HCT116 (cell line): ENCODE data around the gene RXRA. TPM values are rescaled to one million over a fixed set of nuclear protein-coding genes. Genes with fewer than 3 reads are reported as not detected.

Experiments used
- ATAC-seq: fragments of 200-7000 bp; cut with Tn5 transposase; 2 replicates; pipeline ENCODE4 v1.9.1; 2020; ENCODE audit warnings: mild to moderate bottlenecking, moderate library complexity
- BruUV-seq: library from RNA; stranded (reverse); fragments of 400-500 nt; replicated peaks from 2 replicates; lab custom pipeline; 2021; lab: Mats Ljungman, UMichigan
- CTCF ChIA-PET: fragments of 300-600 bp; sonication (Branson Sonifier 250); formaldehyde crosslinking; loops from one replicate; lab custom pipeline; 2021; ENCODE audit warnings: antibody characterized with exemption; lab: Charles Lee
- POLR2A ChIA-PET: fragments of 300-600, 350-600 bp; sonication (Branson Sonifier 250); formaldehyde crosslinking; loops from one replicate; lab custom pipeline; 2021; ENCODE audit warnings: antibody characterized with exemption; lab: Charles Lee
- RAD21 ChIA-PET, 2 experiments: fragments of 300-600 bp; sonication (Branson Sonifier 250); formaldehyde crosslinking; loops; one replicate each; lab custom pipeline; 2023; ENCODE audit warnings: low total read pairs in 2 of 2; ENCODE audit not compliant: uncharacterized antibody in 2 of 2, unreplicated experiment in 2 of 2, low non-redundant PET in 1 of 2; lab: Charles Lee
- DNase-seq: peaks from one replicate; pipeline ENCODE4 v3.0.0-alpha.2; 2010; ENCODE audit warnings: low read depth, low spot score
- H2AFZ ChIP-seq: fragments of 200-600 bp; shearing (Covaris generic), sonication (generic); 2 replicates; pipeline ENCODE4 v1.6.1; 2017; ENCODE audit warnings: low read depth, mixed run types, mixed read lengths, antibody characterized with exemption, low read length; ENCODE audit not compliant: poor library complexity, severe bottlenecking
- H3K27ac ChIP-seq: 2 replicates; pipeline ENCODE4 v1.5.1; 2012; ENCODE audit warnings: low read depth, low read length
- H3K27me3 ChIP-seq: fragments of 200-600 bp; sonication (generic); 2 replicates; pipeline ENCODE4 v1.6.1; 2016; ENCODE audit warnings: mixed run types, low read length, mixed read lengths; ENCODE audit not compliant: insufficient read depth
- H3K36me3 ChIP-seq, 2 experiments: fragments of 200-500 bp in 1 of 2; fragments of 200-600 bp in 1 of 2; sonication (Bioruptor generic) in 1 of 2; sonication (generic) in 1 of 2; 2 replicates each; pipeline versions ENCODE4 v1.5.1 to v1.6.1; 2014 to 2016; ENCODE audit warnings: low read length in 2 of 2, inconsistent platforms in 1 of 2, mixed read lengths in 1 of 2, mixed run types in 1 of 2; ENCODE audit not compliant: insufficient read depth in 2 of 2, control insufficient read depth in 1 of 2
- H3K4me1 ChIP-seq, 2 experiments: fragments of 200-600 bp in 1 of 2; sonication (generic) in 1 of 2; 2 replicates each; pipeline versions ENCODE4 v1.5.1 to v1.6.1; 2012 to 2017; ENCODE audit warnings: low read length in 2 of 2, inconsistent platforms in 1 of 2, mild to moderate bottlenecking in 1 of 2, mixed read lengths in 1 of 2, mixed run types in 1 of 2, moderate library complexity in 1 of 2; ENCODE audit not compliant: insufficient read depth in 2 of 2, control insufficient read depth in 1 of 2
- H3K4me2 ChIP-seq: fragments of 200-600 bp; sonication (generic); 2 replicates; pipeline ENCODE4 v1.6.1; 2017; ENCODE audit warnings: mixed run types, low read length, mixed read lengths
- H3K4me3 ChIP-seq, 2 experiments: fragments of 200-600 bp in 1 of 2; sonication (generic) in 1 of 2; replicated peaks in 1 of 2; 2 replicates each; pipeline ENCODE4 v1.5.1; 2011 to 2016; ENCODE audit warnings: low read length in 2 of 2, control low read depth in 1 of 2, low read depth in 1 of 2, mild to moderate bottlenecking in 1 of 2, mixed read lengths in 1 of 2, mixed run types in 1 of 2
- H3K79me2 ChIP-seq: fragments of 200-600 bp; sonication (generic); 2 replicates; pipeline ENCODE4 v1.6.1; 2017; ENCODE audit warnings: mild to moderate bottlenecking, mixed run types, low read length, moderate library complexity, mixed read lengths; ENCODE audit not compliant: insufficient read depth
- H3K9ac ChIP-seq: fragments of 200-600 bp; sonication (generic); 2 replicates; pipeline ENCODE4 v1.6.1; 2016; ENCODE audit warnings: low read length, mixed read lengths
- H3K9me2 ChIP-seq: fragments of 200-600 bp; sonication (generic), shearing (Covaris generic); 2 replicates; pipeline ENCODE4 v1.6.1; 2017; ENCODE audit warnings: mixed run types, mild to moderate bottlenecking, moderate library complexity; ENCODE audit not compliant: insufficient read depth
- H3K9me3 ChIP-seq, 2 experiments: fragments of 200-500 bp in 1 of 2; fragments of 200-600 bp in 1 of 2; sonication (Bioruptor generic) in 1 of 2; sonication (generic) in 1 of 2; 2 replicates each; pipeline ENCODE4 v1.6.1; 2014 to 2017; ENCODE audit warnings: low read length in 2 of 2, mixed read lengths in 2 of 2, inconsistent platforms in 1 of 2, low read depth in 1 of 2, mild to moderate bottlenecking in 1 of 2, mixed run types in 1 of 2, moderate library complexity in 1 of 2; ENCODE audit not compliant: control insufficient read depth in 1 of 2, insufficient read depth in 1 of 2
- H4K20me1 ChIP-seq: fragments of 200-600 bp; sonication (generic), shearing (Covaris generic); 2 replicates; pipeline ENCODE4 v1.6.1; 2017; ENCODE audit warnings: mixed run types, mild to moderate bottlenecking, moderate library complexity; ENCODE audit not compliant: insufficient read depth
- CEBPB ChIP-seq: IDR thresholded peaks from 2 replicates; pipeline ENCODE4 v1.6.1; 2012; ENCODE audit warnings: low read depth
- EGR1 ChIP-seq: IDR thresholded peaks from 2 replicates; pipeline ENCODE4 v1.6.1; 2012; ENCODE audit warnings: low read depth
- ELF1 ChIP-seq: IDR thresholded peaks from 2 replicates; pipeline ENCODE4 v1.6.1; 2012; ENCODE audit warnings: low read depth, borderline replicate concordance
- FOSL1 ChIP-seq: IDR thresholded peaks from 2 replicates; pipeline ENCODE4 v1.6.1; 2012; ENCODE audit warnings: low read depth
- POLR2AphosphoS5 ChIP-seq: IDR thresholded peaks from 2 replicates; pipeline ENCODE4 v1.6.1; 2011; ENCODE audit warnings: mild to moderate bottlenecking, low read depth, low read length, moderate library complexity
- YY1 ChIP-seq: IDR thresholded peaks from 2 replicates; pipeline ENCODE4 v1.6.1; 2011; ENCODE audit warnings: low read length, low read depth, moderate library complexity, mild to moderate bottlenecking; ENCODE audit not compliant: insufficient replicate concordance; ENCODE audit errors: extremely low read depth
- ZNF274 ChIP-seq: fragments of 200-500 bp; sonication (Bioruptor generic); IDR thresholded peaks from 2 replicates; pipeline ENCODE4 v1.6.1; 2014; ENCODE audit warnings: mild to moderate bottlenecking, low read depth, low read length, inconsistent platforms
- intact Hi-C: fragments of 100-400 bp; cut with micrococcal nuclease; formaldehyde crosslinking; loops from 2 replicates; pipeline ENCODE4 v1.10.0; 2022
- total RNA-seq: library from RNA; stranded (reverse); gene quantifications from one replicate; pipeline ENCODE4 v1.2.1, GENCODE V29; 2021; ENCODE audit not compliant: unreplicated experiment
- TF ChIP-seq, protein P1 (sequence below): IDR thresholded peaks from 2 replicates; pipeline ENCODE4 v1.6.1; 2012; ENCODE audit warnings: low read depth
- TF ChIP-seq, protein P2 (sequence below): IDR thresholded peaks from 2 replicates; pipeline ENCODE4 v1.6.1; 2012
- TF ChIP-seq, protein P3 (sequence below): IDR thresholded peaks from 2 replicates; pipeline ENCODE4 v1.6.1; 2012

The RXRA gene
- total RNA-seq, 1 experiment from 2014 or later, result 43.9 TPM

DNA sequence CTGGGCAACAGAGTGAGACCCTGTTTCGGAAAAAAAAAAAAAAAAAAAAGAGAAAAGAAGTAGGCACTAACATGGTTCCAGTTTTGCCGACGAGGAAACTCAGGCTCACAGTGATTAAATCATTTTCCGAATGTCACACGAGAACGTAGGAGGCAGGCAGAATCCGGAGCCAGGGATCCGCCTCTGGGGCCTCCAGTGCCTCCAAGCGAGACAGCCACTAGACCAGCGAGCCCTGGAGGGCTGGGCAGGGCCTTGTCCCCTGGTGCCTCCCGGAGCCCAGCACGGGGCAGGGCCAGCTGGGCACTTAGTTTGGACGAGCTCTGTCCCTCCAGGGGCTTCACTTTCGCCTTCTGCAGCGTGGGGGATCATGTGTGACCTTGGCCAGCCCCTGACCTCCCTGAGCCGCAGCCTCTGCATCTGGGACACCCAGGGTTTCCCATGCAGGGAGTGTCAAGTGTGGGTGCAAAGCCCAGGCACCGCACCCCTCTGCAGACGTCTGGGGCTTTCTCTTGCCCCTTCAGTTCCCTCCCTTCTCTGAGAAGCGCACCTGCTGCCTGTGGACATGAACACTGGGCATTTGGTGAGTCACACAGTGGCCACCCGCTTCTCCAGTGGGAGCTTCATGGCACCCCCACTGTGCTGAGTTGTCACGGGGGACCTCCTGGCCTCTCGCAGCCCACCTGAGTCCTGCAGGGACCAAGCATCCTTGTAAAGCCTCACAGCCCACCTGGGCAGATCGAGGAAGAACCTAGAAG lies 80.3 kb downstream of the RXRA start (continued):
- TF ChIP-seq, protein P1, sequence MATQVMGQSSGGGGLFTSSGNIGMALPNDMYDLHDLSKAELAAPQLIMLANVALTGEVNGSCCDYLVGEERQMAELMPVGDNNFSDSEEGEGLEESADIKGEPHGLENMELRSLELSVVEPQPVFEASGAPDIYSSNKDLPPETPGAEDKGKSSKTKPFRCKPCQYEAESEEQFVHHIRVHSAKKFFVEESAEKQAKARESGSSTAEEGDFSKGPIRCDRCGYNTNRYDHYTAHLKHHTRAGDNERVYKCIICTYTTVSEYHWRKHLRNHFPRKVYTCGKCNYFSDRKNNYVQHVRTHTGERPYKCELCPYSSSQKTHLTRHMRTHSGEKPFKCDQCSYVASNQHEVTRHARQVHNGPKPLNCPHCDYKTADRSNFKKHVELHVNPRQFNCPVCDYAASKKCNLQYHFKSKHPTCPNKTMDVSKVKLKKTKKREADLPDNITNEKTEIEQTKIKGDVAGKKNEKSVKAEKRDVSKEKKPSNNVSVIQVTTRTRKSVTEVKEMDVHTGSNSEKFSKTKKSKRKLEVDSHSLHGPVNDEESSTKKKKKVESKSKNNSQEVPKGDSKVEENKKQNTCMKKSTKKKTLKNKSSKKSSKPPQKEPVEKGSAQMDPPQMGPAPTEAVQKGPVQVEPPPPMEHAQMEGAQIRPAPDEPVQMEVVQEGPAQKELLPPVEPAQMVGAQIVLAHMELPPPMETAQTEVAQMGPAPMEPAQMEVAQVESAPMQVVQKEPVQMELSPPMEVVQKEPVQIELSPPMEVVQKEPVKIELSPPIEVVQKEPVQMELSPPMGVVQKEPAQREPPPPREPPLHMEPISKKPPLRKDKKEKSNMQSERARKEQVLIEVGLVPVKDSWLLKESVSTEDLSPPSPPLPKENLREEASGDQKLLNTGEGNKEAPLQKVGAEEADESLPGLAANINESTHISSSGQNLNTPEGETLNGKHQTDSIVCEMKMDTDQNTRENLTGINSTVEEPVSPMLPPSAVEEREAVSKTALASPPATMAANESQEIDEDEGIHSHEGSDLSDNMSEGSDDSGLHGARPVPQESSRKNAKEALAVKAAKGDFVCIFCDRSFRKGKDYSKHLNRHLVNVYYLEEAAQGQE, result no peak
- TF ChIP-seq, protein P2, sequence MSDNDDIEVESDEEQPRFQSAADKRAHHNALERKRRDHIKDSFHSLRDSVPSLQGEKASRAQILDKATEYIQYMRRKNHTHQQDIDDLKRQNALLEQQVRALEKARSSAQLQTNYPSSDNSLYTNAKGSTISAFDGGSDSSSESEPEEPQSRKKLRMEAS, result no peak
- TF ChIP-seq, protein P3, sequence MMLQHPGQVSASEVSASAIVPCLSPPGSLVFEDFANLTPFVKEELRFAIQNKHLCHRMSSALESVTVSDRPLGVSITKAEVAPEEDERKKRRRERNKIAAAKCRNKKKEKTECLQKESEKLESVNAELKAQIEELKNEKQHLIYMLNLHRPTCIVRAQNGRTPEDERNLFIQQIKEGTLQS, result no peak
- TF ChIP-seq ZNF274 (no peak), YY1 (no peak), EGR1 (no peak)

DNA sequence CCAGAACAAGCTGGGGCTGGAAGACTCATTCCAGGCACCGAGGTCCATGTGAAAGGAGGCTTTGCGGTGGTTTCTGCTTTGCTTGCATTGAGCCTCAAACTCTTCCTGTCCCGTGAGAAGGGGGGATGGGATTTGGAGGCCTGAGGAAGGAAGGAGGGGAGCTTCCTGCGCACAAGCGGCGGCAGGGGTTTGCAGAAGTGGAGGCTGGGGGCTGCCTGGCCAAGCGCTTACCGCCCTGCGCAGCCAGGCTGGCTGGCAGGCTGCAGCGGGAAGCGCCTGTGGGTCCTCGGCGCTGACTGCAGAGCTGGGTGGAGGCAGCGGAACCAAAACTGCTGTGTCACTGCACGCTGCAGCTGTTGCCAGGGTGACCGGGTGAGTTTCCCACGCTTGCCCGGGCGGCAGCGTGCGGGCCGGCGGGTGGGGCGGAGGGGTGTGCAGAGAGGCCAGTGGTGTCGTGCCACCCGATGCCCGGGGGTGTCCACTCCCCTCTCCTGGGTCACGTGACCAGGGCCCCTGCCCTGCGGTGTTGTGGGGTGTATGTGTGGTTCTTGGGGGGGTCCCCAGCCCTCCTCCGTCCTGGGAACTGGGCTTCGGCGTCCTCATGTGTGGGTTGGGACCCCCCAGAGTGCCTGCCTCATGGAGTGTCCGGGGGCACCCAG lies 81.0 kb downstream of the RXRA start:
- peak; percentile 45 for DNase-seq
- peak; percentile 82 for ATAC-seq
- intact Hi-C loops, result no loop called here
- Histone ChIP-seq H3K36me3 (no peaks in the 10 kb centered on the region), H4K20me1 (no peaks in the 10 kb centered on the region), H2AFZ (no peak overlapping the region), H3K4me2 (peak overlapping the region; percentile 82), H3K79me2 (peaks cover 9% of the 10 kb centered on the region; the same call in 1 of the 2 replicates), H3K27ac (peak overlapping the region; percentile 57), H3K9me3 (no peaks in the 10 kb centered on the region), H3K9me2 (no peaks in the 10 kb centered on the region), H3K9ac (peak overlapping the region; percentile 72), H3K4me1 (peaks cover 20 to 55% of the 10 kb centered on the region in 2 experiments), H3K4me3 (peak overlapping the region; percentile 6 to 46; a peak in 3 of 4 replicates), H3K27me3 (no peaks in the 10 kb centered on the region)
- CTCF ChIA-PET, result no interaction called here
- TF ChIP-seq, protein P1, result no peak
- TF ChIP-seq CEBPB (no peak), ELF1 (no peak), POLR2AphosphoS5 (peak; percentile 17; the same call in 1 of the 2 replicates), FOSL1 (no peak)
- no TSS peak for BruUV-seq
- RAD21 ChIA-PET, result no interaction called here
- POLR2A ChIA-PET, result no interaction called here
